GM18909 (cell line): Measurements from ENCODE around the gene SMCO4.

ENCODE experiments used
- ATAC-seq: cut with Tn5 transposase; IDR thresholded peaks from one replicate; pipeline ENCODE4 v1.9.1; 2021; ENCODE audit warnings: mild to moderate bottlenecking; ENCODE audit not compliant: unreplicated experiment, poor library complexity

The SMCO4 gene

GRCh38 chr11:93563857-93564256, 20.7 kb upstream of the SMCO4 start:
- no peak for ATAC-seq

DNA sequence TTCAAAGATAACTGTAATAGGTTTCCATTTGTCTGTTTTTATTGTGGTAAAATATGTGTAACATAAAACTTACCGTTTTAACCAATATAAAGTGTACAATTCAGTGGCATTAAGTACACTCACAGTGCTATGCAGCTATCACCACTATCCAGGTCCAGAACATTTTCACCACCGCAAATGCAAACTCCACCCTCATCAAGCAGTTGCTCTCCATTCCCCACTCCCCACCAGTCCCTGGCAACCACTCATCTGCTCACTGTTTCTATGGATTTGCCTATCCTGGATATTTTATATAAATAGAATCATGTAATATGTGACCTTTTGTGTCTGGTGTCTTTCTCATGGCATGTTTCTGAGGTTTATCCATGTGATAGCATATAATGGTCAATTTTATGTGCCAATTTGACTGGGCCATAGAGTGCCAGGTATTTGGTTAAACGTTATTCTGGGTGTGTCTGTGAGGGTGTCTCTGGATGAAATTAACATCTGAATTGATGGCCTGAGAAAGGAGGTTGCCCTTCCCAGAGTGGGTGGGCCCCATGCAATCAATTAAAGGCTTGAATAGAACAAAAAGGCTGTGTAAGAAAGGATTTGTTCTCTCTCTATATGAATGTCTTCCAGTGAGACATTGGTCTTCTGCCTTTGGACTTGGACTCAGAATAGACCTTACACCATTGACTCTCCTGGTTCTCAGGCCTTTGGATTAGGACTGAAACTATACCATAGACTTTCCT, 17.2 kb upstream of the SMCO4 start:
- no peak for ATAC-seq

GRCh38 chr11:93559681-93560080, 16.5 kb upstream of the SMCO4 start:
- ATAC-seq: no peak

- no peak for ATAC-seq
Observed at GRCh38 chr11:93552874-93553273, 9.7 kb upstream of the SMCO4 start.

DNA sequence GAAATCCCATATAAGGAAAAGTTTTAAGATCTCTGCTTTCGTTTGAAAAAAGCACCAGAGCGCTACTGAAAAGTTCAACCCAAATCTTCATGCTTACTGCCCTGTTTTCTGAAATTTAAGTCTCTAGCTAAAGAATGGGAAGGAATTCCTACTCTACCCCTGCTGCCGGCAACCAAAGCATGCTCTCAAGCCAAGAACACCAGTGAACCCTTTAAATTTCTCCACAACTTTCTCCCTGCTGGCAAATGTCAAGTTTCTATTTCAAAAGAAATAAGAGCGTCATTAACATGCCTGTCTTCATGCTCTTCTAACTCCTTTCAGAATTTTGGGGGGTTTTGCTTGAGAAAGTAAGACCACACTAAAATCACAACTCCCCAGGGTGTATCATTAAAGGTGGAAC, 6.8 kb upstream of the SMCO4 start:
- no peak for ATAC-seq

- no peak for ATAC-seq
Observed at GRCh38 chr11:93548679-93549319, 5.6 kb upstream of the SMCO4 start.

DNA sequence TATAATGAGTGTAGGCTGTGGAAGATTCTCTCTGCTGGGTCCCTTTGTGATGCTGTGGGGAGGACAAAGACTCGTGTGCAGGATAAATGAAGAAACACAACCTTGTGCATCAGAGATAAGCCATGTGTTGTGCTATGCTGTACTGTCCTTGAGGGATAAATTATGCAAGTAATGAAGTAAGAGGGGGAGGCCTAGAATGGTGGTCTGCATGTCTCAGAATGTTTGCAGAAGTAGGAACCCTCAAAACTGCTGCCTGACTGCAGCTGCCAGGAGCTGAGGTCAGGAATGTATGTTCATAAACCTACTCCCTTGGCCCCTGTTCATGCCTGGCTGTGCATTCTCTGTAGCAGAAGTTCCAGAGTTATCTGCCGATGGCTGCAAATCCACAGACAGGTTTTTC, 4.6 kb upstream of the SMCO4 start:
- no peak for ATAC-seq

DNA sequence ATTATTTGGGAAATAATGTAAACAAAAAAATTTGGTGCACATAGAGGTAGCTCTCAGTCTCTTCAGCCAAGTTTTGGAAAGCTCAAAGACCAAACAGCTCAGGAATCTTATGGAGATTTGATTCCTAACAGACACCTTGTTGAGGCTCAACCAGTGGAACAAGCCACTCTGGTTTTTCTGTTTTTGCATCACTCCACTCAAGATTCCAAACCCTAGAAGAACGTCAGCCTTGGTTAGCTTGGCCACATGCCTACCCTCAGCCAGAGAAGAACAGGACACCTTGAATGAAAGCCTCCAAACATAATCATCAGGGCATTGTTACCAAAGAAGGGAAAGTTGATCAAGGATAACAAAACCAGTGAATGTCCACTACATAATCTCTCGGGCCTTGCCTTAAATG, 3.8 kb upstream of the SMCO4 start:
- no peak for ATAC-seq

DNA sequence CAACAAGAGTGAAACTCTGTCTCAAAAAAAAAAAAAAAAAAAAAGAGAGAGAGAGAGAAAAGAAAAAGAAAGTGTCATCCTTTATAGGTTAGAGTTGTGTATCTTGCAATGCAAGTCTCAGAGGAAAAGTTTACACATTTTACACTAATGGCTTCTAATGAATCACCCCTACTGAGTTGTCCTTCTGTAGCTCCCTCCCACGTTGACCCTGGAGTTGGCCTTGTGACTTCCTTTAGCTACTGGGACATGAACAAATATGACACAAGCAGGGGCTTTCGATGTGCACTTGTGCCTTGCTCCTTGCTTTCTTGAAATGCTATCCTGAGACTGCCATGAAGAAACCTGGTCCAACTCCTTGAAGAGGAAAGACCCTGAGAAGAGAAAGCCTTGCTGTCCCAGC, 2.4 kb upstream of the SMCO4 start:
- no peak for ATAC-seq

DNA sequence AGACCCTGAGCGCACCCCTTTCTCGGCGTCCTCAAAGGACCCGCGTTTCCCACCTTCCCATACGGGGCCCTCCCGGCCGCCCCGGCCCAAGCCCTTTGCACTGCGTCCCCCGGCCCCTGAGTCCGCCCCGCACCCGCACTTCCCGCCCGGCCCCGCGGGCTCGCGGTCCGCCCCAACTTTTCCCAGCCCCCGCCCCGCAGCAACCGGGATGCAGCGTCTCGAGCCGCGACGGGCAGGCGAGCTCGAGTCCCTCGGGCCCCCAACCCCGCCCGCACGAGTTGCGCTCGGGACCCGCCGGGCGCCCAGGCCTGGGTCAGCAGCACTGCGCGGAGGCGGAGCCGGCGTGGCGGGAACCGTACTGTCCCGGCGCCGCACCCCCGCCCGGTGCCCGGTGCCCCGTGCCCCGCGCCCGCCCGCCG, 371 bp downstream of the SMCO4 start:
- ATAC-seq: peak; percentile 49

GRCh38 chr11:93541884-93542810, 1.0 kb downstream of the SMCO4 start:
- peak; percentile 63 for ATAC-seq

DNA sequence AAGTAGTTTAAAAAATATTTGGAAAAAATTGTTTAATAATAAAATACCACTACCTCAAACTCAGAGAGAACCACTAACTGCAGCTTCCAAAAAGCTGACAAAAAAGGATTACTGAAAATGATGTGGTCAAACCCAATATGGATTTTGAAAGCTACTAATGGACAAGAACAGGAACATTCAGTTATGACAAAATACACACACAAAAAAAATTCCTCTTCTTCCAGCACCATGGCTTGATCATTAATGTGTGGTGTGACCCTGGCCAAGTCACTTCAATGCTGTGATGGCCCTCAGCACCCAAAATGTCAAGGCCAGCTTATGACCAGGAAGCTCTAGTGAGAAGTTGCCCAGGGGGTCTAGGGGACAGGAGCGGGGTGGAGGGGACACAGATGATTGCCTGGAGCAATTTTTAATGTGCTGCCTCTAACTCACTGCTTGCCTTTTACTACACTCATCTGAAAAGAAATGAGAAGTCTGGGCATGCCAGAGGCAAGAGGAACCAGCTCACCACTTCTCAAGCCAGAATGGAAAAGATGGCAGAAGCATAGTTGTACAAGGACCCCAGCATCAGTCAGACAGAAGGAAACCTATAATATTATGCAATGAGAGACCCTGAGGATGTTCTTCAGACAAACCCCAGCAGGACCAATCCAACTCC, 2.2 kb downstream of the SMCO4 start:
- ATAC-seq: no peak

DNA sequence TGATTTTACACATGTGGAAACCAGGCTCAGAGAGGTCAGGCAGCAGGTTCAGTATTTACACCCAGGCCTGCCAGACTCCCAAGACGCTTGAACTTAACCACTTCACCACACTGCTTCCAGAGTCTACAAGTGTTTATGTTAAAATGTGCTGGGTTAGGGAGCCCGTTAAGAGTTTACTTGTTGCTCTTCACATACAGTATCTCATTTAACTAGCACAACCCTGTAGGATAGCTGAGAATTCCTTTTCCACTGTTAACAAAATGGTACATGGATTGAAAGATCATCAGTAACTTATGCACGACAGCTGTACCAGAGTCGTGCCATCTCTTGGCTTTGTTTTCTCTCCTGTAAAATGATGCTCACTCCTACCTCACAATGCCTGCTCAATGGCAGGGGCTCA, 2.9 kb downstream of the SMCO4 start:
- no peak for ATAC-seq

DNA sequence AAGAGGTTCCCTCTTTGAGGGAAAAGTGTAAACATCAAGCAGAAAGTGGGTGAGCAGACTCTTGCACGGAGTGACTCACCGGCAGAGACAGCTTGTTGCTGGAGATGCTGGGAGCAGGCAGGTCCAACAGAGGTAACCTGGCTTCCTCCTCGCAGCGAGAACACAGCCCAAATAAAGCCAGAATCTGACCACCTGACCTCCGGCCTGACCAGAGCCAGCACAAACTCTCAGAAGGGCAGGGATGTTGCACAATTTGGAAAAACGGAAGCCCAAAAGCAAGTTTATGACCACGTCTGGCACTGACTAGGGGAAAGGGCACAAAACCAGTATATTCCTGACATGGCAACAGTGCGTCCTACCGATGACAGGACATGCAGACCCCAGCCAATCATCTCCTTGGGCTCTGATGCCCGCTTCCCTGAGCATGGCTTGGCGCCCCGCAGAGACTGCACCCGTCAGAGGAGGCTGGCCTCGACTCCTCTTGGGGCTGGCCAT, 5.4 kb downstream of the SMCO4 start:
- no peak for ATAC-seq

DNA sequence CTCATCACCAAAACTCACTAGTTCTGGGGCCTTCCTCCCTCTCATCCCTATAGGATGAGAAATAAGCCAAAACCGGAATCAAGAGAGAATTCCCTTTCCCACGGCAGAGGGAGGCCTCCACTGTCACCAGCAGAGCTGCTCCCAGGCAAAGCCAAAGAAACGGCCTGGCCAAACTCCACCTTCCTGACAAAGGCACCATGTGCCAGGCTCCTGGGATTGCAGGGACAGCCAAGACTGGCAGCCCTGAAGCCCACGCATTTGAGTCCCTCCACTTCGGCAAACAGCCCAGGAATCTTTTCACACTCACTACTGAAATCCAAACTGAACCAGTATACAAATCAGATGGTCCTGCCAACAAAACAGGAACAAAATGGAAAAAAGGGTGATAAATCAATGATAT, 6.1 kb downstream of the SMCO4 start:
- ATAC-seq: no peak

GRCh38 chr11:93536101-93536861, 6.9 kb downstream of the SMCO4 start:
- ATAC-seq: peak; percentile 9

DNA sequence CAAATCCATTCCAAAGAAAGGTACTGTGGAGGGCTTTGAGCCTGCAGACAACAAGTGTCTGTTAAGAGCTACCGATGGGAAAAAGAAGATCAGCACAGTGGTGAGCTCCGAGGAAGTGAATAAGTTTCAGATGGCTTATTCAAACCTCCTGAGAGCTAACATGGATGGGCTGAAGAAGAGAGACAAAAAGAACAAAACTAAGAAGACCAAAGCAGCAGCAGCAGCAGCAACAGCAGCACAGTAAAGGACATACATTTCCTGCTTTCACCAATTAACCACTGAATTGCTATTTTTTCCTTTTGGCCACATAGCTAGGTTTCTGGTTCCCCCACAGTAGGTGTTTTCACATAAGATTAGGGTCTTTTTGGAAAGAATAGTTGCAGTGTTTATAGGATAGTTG, 7.6 kb downstream of the SMCO4 start:
- ATAC-seq: peak; percentile 73

DNA sequence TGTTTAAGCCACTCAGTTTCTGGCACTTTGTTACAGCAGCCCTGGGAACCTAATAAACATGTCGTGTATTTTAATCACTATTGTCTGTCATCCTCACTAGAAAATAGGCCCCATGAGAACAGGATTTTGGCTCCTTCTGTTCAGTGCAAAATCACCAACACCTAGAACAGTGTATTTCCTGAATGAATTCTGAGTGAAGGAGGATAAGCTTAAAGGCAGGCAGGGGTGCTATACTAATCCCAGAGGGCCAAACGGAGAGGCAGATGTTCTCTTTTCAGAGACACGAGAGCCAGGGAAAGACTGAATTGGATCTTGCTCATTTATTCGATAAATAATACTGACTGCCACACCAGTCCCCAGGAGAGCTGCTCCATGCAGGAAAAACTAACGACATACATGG, 10.4 kb downstream of the SMCO4 start:
- ATAC-seq: no peak

DNA sequence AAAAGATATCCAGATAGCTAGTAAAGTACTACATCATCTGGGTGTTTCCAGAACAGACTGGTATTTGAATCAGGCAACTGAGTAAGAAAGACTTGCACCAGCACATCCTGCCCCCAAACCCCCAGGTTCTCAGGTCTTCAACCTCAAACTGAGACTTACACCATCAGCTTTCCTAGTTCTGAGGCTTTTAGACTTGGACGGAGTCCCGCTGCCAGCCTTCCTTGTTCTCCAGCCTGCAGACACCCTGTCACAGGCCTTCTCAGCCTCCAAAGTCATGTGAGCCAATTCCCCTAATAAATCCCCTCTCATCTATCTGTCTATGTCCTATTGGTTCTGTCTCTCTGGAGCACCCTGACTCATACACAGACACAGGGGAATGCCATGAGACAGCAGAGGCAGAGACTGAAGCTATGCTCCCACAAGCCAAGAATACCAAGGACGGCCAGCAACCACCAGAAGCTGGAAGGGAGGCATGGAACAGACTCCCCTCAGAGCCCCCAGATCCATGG, 10.9 kb downstream of the SMCO4 start:
- ATAC-seq: no peak

DNA sequence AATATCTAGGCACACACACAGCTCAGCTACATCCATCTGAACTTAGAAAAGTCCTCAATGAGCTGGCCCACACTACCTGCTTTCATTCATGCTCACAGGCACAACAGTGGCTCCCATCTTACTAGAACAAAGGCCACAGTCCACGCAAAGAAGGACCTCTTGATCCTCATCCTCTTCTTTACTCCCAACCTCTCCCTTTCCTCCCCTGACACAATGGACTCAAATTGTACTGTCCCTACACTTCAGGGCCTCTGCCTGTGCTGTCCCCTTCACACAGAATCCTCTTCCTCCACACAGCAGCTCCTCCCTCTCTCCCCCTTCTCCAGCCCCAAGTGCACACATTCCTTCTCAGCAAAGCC, 12.7 kb downstream of the SMCO4 start:
- ATAC-seq: no peak
